Mesothelial cell of epicardium (in vitro differentiated cells): ENCODE data around the gene EME1. TPM values are rescaled to one million over a fixed set of nuclear protein-coding genes. Genes with fewer than 3 reads are reported as not detected.

Experiments used
- DNase-seq, 2 experiments: peaks; one replicate each; pipeline ENCODE4 v3.0.0; 2021; ENCODE audit warnings: low spot score in 2 of 2; ENCODE audit not compliant: unreplicated experiment in 2 of 2
- H3K27ac Mint-ChIP-seq: 2 replicates; pipeline ENCODE4 v1.8.0; 2021; ENCODE audit warnings: mixed read lengths
- H3K27me3 Mint-ChIP-seq: 2 replicates; pipeline ENCODE4 v1.8.0; 2021; ENCODE audit warnings: low read depth, mixed read lengths
- H3K36me3 Mint-ChIP-seq: 2 replicates; pipeline ENCODE4 v1.8.0; 2021; ENCODE audit warnings: mixed read lengths
- H3K4me1 Mint-ChIP-seq: 2 replicates; pipeline ENCODE4 v1.8.0; 2021; ENCODE audit warnings: mixed read lengths
- H3K4me3 Mint-ChIP-seq: 2 replicates; pipeline ENCODE4 v1.8.0; 2021; ENCODE audit warnings: mild to moderate bottlenecking, moderate library complexity, mixed read lengths
- H3K9me3 Mint-ChIP-seq: 2 replicates; pipeline ENCODE4 v1.8.0; 2021; ENCODE audit warnings: mixed read lengths
- total RNA-seq: library from RNA; stranded (reverse); gene quantifications from 3 replicates; pipeline ENCODE4 v1.2.1, GENCODE V29; 2021
- TF ChIP-seq, protein P1 (sequence below): fragments of 200-600 bp; sonication (generic); IDR thresholded peaks from one replicate; pipeline ENCODE4 v1.5.0; 2021; ENCODE audit warnings: antibody characterized with exemption; ENCODE audit not compliant: unreplicated experiment

Gene EME1
- total RNA-seq, 1 donor from 2014 or later: 11.6 TPM

DNA sequence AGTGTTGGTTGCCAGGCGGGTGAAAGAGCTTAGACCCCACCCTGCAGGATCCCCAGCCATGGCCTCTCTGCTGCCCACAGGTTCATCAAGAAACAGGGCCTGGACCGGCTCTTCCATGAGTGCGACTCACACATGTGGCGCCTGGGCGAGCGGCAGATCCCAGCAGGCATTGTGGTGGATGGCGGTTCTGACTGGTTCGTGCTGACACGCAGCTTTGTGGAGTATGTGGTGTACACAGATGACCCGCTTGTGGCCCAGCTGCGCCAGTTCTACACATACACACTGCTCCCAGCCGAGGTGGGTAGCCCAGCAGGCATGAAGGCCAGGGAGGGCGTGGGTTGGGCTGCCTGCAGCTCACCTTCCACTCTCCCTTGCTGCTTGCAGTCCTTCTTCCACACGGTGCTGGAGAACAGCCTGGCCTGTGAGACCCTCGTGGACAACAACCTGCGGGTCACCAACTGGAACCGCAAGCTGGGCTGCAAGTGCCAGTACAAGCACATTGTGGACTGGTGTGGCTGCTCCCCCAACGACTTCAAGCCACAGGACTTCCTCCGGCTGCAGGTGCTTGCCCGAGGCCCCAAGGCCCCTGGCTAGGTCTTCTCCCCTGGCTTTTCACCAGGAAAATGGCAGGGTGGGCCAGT, 17.2 kb upstream of the EME1 start:
- Mint-ChIP-seq H3K27ac (no peak overlapping the region), H3K4me3 (no peak overlapping the region), H3K9me3 (no peaks in the 10 kb centered on the region), H3K36me3 (peaks cover 12% of the 10 kb centered on the region), H3K27me3 (no peaks in the 10 kb centered on the region), H3K4me1 (no peaks in the 10 kb centered on the region)
- TF ChIP-seq, protein P1, sequence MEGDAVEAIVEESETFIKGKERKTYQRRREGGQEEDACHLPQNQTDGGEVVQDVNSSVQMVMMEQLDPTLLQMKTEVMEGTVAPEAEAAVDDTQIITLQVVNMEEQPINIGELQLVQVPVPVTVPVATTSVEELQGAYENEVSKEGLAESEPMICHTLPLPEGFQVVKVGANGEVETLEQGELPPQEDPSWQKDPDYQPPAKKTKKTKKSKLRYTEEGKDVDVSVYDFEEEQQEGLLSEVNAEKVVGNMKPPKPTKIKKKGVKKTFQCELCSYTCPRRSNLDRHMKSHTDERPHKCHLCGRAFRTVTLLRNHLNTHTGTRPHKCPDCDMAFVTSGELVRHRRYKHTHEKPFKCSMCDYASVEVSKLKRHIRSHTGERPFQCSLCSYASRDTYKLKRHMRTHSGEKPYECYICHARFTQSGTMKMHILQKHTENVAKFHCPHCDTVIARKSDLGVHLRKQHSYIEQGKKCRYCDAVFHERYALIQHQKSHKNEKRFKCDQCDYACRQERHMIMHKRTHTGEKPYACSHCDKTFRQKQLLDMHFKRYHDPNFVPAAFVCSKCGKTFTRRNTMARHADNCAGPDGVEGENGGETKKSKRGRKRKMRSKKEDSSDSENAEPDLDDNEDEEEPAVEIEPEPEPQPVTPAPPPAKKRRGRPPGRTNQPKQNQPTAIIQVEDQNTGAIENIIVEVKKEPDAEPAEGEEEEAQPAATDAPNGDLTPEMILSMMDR: no peak
- DNase-seq: no peak

DNA sequence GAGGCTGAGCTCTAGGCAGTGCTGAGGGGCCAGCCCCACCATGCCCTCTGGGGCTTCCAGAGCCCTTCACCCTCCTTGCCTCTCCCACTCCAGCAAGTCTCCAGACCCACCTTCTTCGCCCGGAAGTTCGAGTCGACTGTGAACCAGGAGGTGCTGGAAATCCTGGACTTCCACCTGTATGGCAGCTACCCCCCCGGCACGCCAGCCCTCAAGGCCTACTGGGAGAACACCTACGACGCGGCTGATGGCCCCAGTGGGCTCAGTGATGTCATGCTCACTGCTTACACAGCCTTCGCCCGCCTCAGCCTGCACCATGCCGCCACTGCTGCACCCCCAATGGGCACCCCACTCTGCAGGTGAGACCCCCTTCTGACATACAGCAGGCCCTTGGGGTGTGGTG, 16.6 kb upstream of the EME1 start:
- TF ChIP-seq, protein P1: no peak
- Mint-ChIP-seq H3K4me1 (no peaks in the 10 kb centered on the region), H3K9me3 (no peaks in the 10 kb centered on the region), H3K4me3 (no peak overlapping the region), H3K27ac (no peak overlapping the region), H3K27me3 (no peaks in the 10 kb centered on the region), H3K36me3 (peaks cover 12% of the 10 kb centered on the region)
- no peak for DNase-seq

DNA sequence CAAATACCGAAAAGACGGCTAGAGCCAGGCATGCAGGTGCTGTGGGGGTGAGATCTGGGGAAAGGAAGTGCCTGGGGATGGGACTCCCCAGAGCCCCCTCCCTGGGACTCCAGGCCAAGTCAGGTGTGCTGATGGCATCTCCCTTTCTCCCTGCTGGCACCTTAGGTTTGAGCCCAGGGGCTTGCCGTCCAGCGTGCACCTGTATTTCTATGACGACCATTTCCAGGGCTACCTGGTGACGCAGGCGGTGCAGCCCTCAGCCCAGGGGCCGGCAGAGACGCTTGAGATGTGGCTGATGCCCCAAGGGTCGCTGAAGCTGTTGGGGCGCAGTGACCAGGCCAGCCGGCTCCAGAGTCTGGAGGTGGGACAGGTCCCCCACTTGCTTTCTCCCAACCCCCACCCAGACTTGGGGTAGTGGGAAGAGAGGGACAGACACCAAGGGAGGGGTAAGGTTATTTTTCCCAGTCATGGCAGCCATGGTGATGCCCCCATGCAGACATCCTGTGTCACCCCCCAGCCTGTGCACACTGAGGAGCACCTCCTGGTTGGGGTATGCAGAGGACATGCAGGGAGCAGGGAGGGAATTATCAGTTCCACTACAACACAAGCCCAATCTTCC, 16.0 kb upstream of the EME1 start:
- H3K9me3 Mint-ChIP-seq: no peaks in the 10 kb centered on the region
- TF ChIP-seq, protein P1: no peak
- H3K36me3 Mint-ChIP-seq: peaks cover 7% of the 10 kb centered on the region
- no peak overlapping the region for H3K27ac Mint-ChIP-seq
- no peaks in the 10 kb centered on the region for H3K27me3 Mint-ChIP-seq
- H3K4me1 Mint-ChIP-seq: peaks cover under 1% of the 10 kb centered on the region
- no peak overlapping the region for H3K4me3 Mint-ChIP-seq
- no peak for DNase-seq

DNA sequence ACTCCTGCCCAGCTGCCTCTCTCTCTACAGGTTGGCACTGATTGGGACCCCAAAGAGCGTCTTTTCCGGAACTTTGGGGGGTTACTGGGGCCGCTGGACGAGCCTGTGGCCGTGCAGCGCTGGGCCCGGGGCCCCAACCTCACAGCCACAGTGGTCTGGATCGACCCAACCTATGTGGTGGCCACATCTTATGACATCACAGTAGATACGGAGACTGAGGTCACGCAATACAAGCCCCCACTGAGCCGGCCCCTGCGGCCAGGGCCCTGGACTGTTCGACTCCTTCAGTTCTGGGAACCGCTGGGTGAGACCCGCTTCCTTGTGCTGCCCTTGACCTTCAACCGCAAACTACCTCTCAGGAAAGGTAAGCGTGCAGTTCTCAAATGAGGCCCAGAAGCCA, 14.9 kb upstream of the EME1 start:
- TF ChIP-seq, protein P1: no peak
- H3K4me3 Mint-ChIP-seq: no peak overlapping the region

DNA sequence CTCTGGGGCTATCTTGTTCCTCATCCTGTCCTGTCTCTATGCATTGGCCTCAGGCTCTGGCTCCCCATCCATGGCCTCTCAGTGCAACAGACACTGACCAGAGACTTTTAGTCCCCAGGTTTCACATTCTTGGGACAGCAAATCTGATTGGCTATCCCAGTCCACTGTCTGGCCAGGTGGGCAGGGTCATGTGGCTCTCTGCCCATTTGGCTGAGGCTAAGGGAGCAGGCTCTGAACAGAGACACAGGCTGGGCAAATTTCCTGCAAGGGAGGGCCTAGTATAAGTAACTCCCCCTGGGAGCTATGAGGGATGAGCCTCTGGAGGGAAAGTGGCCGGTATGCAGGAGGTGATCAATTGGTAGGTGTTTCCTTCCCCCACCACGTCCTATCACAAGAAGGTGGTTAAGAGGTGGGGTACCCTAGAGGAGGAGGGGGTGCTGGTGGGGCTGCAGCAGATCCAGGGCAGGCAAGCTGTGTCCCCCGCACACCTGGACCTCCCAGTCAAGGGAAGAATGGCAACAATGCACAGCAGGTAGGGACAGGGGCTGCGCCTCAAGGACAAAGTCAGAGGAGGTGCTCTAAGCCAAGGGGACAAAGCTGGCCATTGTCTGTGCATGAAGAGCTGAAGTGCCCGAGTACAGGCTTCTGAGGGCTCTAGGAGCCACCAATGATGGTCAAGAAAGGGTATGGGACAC, 13.9 kb upstream of the EME1 start:
- Mint-ChIP-seq H3K27me3 (no peaks in the 10 kb centered on the region), H3K9me3 (no peaks in the 10 kb centered on the region), H3K4me1 (peaks cover 11% of the 10 kb centered on the region), H3K27ac (no peak overlapping the region), H3K36me3 (peaks cover 2% of the 10 kb centered on the region), H3K4me3 (no peak overlapping the region)
- TF ChIP-seq, protein P1: no peak
- DNase-seq: no peak

More for the DNA sequence above, 14.9 kb upstream of the EME1 start:
- Mint-ChIP-seq H3K27ac (no peak overlapping the region), H3K9me3 (no peaks in the 10 kb centered on the region), H3K27me3 (no peaks in the 10 kb centered on the region), H3K36me3 (peaks cover 4% of the 10 kb centered on the region), H3K4me1 (peaks cover 5% of the 10 kb centered on the region)
- DNase-seq: no peak
